Measurements from ENCODE around the gene STIM1. TPM values are rescaled to one million over a fixed set of nuclear protein-coding genes. Genes with fewer than 3 reads are reported as not detected.

The STIM1 gene
- total RNA-seq, 1 experiment from 2014 or later, result 15.2 TPM

DNA sequence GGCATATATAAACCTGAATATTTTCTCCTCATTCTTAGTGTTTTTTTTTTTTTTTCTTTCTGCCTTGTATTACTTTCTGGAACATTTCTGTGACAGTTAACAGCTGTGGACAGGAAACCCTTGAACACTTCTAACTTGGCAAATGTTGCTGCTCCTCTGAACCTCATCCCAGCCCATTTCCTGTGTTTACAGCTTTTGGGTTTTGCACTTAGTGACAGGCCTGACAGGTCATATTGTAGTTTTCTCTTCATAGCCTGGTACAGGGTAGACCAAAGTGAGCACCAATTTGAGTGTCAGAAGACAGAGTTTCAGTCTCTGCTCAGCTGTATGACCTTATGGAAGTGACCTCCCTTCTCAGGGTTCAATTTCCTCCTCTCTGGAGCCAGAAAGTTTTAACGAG is 91.6 kb downstream of the STIM1 start:
- no peaks in the 10 kb centered on the region for H3K36me3 Mint-ChIP-seq (ENCODE audit: insufficient read depth in 1 of 3, low read depth in 3 of 3)
- Histone ChIP-seq H3K79me1 (ENCODE audit: insufficient read depth, low read depth, low read length, poor library complexity, severe bottlenecking) (no peaks in the 10 kb centered on the region), H3K23me2 (ENCODE audit: insufficient read length, low read depth, low read length, poor library complexity, severe bottlenecking) (no peaks in the 10 kb centered on the region), H3K4ac (ENCODE audit: low read depth, low read length) (no peak overlapping the region), H3K18ac (ENCODE audit: insufficient read length, low read depth, low read length) (no peak overlapping the region), H2BK20ac (ENCODE audit: low read depth, low read length, poor library complexity, severe bottlenecking) (no peak overlapping the region), H2BK15ac (ENCODE audit: low read depth, low read length) (no peak overlapping the region), H4K20me1 (ENCODE audit: control insufficient read depth, insufficient read depth, insufficient read length) (no peaks in the 10 kb centered on the region), H2BK120ac (ENCODE audit: low read depth, low read length, poor library complexity, severe bottlenecking) (no peak overlapping the region), H3K9me3 (ENCODE audit: control insufficient read depth, low read depth, low read length) (no peaks in the 10 kb centered on the region), H3K56ac (ENCODE audit: insufficient read length, low read depth, low read length) (no peak overlapping the region), H3K9ac (ENCODE audit: extremely low read depth, insufficient read length, low read length) (no peak overlapping the region), H3K23ac (ENCODE audit: insufficient read length, low read depth, low read length) (no peak overlapping the region), H4K8ac (replicated peaks; ENCODE audit: insufficient read length, low read depth, low read length) (no peak overlapping the region), H4K91ac (ENCODE audit: insufficient read length, low read depth, low read length) (no peak overlapping the region), H2BK5ac (ENCODE audit: insufficient read length, low read length) (no peak overlapping the region), H3K14ac (ENCODE audit: insufficient read depth, low read length) (no peak overlapping the region), H3K4me2 (ENCODE audit: insufficient read depth, insufficient read length, low read length) (no peak overlapping the region), H3T11ph (ENCODE audit: low read length) (no peak overlapping the region), H3K79me2 (ENCODE audit: insufficient read depth, low read length) (no peaks in the 10 kb centered on the region), H3K27ac (ENCODE audit: insufficient read length, low read depth, low read length) (no peak overlapping the region), H2BK12ac (ENCODE audit: insufficient read length, low read depth, low read length) (no peak overlapping the region), H2AK5ac (ENCODE audit: insufficient read length, low read length) (no peak overlapping the region), H3K4me1 (ENCODE audit: insufficient read depth, low read length) (no peaks in the 10 kb centered on the region; the same call in 1 of the 2 replicates), H4K5ac (ENCODE audit: insufficient read length, low read depth, low read length) (no peak overlapping the region), H3K27me3 (ENCODE audit: insufficient read depth, low read length) (no peaks in the 10 kb centered on the region), H2AFZ (ENCODE audit: low read length) (no peak overlapping the region)
- DNase-seq, result no peak
- H3K27me3 Mint-ChIP-seq (ENCODE audit: low read depth), result no peaks in the 10 kb centered on the region
- peaks cover 8 to 11% of the 10 kb centered on the region in 2 experiments for H3K4me1 Mint-ChIP-seq
- H3K9me3 Mint-ChIP-seq, result no peaks in the 10 kb centered on the region
- H3K4me3 Mint-ChIP-seq, result no peak overlapping the region
- TF ChIP-seq, protein P1, sequence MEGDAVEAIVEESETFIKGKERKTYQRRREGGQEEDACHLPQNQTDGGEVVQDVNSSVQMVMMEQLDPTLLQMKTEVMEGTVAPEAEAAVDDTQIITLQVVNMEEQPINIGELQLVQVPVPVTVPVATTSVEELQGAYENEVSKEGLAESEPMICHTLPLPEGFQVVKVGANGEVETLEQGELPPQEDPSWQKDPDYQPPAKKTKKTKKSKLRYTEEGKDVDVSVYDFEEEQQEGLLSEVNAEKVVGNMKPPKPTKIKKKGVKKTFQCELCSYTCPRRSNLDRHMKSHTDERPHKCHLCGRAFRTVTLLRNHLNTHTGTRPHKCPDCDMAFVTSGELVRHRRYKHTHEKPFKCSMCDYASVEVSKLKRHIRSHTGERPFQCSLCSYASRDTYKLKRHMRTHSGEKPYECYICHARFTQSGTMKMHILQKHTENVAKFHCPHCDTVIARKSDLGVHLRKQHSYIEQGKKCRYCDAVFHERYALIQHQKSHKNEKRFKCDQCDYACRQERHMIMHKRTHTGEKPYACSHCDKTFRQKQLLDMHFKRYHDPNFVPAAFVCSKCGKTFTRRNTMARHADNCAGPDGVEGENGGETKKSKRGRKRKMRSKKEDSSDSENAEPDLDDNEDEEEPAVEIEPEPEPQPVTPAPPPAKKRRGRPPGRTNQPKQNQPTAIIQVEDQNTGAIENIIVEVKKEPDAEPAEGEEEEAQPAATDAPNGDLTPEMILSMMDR (conservative IDR thresholded peaks at IDR 0.05), result no peak
- WGBS (ENCODE audit: extremely low coverage, insufficient read length, low lambda C conversion rate), result no CpG with 5 or more reads among the region's 1 CpG
- H3K27ac Mint-ChIP-seq, result no peak overlapping the region; a peak in 1 of 7 replicates

Measured in H9 (cell line).